Hippocampal formation (tissue), 2 donors: Measurements from ENCODE around the gene LIN37.
A peak's percentile ranks its signal among the peaks of the same experiment; 100 is the strongest.
"Not testable (repeated sequence)": the region's sequence is repeated elsewhere in the genome, so short reads cannot be mapped to it uniquely, and the experiment has no call there.

ENCODE experiments used
- DNase-seq, 2 donors: peaks; one replicate each; lab custom pipeline; 2025; lab: John Stamatoyannopoulos, UW

The LIN37 gene

DNA sequence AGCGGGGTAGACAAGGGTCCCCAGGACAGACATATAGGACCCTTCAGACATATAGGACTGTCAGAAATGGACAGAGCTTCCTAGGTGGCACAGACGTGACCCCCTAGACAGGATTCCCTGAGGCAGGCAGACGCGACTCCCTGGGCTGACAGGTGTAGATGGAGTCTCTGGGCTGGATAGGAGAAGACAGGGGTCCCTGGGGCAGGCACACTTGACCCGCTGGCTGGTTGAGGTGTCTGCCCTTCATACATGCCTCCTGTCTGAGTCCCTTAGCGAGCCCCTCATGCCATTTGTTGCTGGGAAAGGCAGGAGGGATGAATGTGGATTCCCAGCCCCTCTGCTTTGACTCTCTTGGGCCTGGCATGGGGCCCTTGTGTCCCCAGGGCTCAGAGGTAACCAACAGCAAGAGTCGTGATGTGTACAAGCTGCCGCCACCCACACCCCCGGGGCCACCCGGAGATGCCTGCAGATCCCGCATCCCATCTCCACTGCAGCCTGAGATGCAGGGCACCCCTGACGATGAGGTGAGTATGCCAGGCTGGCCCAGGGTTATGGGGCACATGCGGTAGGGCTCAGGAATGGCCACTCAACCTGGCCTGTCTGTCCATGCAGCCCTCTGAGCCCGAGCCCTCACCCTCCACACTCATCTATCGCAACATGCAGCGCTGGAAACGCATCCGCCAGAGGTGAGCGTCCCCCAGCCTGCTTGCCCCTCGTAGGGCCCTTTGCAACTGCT is 5.4 kb downstream of the LIN37 start:
- no peak for DNase-seq

- no peak for DNase-seq
Observed at GRCh38 chr19:35754370-35755130, 6.2 kb downstream of the LIN37 start.

DNA sequence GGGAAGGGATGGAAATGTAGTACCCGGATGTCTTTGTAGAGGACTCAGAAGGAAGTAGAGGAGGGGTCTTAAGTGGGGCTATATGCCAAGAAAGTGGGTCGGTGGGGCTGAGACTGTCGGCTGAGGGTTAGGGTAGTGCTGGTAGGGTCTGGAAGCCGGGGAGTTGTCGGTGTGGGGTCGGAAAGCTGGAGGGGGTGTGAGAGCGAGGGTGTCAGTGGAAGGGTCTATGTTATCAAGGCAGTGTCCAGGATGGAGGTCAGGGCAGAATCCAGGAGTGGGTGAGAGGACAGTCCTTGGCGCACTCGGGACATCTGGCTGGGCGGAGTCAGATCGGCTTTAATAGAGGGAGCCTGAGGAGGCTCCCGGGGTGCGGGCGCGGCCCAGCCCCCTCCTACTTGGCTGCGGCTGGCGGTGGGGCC is 6.8 kb downstream of the LIN37 start:
- DNase-seq, result no peak

- DNase-seq, result no peak
Observed at GRCh38 chr19:35755550-35756376, 7.4 kb downstream of the LIN37 start.

DNA sequence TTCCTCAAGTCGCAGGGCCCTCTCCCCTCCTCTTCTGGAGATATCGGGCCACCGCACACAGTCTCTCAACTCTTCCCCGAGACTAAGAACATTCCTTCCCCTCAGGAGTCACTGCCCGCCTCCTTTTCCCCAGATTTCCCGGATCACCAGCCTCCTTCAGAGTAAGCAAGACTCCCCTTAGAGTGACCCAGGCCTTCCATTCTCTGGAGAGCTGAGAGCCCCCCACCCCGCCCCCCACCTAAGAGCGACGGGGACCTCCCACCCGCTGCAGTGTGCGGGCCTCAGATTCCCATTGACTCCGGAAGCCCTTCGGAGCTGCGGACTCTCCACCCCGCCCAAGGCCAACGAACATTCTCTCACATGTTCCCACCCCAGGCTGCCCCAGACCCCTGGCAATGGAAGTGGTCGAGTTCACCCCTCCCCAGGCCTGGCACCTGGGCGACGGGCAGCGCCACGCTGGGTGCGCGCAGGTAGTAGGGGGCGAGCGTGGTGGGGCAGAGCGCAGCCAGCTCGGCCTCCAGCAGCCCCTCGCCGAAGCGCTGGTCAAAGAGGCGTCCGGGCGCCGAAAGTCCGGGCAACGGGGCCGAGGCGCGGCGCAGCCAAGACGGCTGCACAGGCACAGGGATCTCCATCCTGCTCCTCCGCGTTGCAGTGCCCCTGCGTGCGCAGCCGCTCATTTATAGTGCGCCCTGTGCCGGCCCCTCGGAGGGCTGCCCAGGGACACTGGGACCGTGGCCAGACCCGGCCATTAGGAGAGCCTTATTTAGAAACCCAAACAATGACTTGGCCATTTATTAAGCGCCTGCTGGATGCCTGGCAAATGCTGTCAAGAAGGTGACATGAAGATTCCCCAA is 8.2 kb downstream of the LIN37 start, which contains the start of gene HSPB6:
TSS of gene HSPB6 (minus strand) at position 653 of the 854 bp plus-strand sequence. CDS start at position 632, 21 bp downstream.
- peak in 1 of 2 donors; percentile 35 for DNase-seq

- peak in 1 of 2 donors; percentile 66 for DNase-seq
Observed at GRCh38 chr19:35757231-35757748, 8.9 kb downstream of the LIN37 start.

DNA sequence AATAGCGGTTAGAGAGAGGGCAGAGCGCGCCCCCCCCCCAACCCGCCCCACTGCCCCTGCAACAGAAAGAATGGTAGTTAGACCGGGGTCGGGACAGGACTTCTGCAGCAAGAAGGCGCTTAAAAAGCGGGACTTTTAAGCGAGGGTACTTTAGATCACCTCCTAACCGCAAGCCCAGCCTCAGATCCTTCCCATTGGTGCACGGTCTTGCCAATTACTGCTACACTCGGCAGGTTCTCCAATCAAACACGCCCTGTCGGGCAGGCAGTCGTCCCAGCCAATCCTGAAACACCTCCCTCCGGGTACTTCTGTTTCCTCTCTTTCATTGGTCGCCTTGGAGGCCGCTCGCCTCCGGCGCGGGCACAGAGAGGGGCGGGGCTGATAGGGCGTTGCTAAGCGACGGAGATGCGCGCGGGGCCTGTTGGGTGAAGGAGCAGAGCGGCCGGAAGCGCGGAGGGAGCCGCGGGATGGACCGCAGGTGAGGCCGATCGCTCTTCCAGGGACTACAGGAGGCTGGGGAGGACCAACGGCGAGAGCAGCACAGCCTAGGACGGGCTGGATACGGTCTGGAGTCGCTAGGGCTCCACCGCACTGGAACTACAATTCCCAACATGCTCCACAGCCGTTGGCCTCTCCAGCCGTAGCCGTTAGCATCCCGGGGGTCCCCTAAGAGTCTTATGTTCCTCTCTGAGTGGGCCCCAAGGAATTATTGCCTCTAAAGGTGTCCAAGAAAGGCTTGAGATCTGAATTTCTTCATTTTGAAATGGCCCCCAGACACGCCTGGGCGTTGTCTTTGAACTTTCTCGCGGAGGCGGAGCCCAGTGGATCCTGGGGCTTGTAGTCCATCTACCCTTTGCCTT is 9.6 kb downstream of the LIN37 start, which contains the start of gene PROSER3:
TSS of gene PROSER3 (plus strand) at position 428 of the 860 bp plus-strand sequence. CDS start at position 468, 40 bp downstream.
- peak; percentile 99 for DNase-seq

- DNase-seq, result no peak
Observed at GRCh38 chr19:35759697-35760096, 11.3 kb downstream of the LIN37 start.

DNA sequence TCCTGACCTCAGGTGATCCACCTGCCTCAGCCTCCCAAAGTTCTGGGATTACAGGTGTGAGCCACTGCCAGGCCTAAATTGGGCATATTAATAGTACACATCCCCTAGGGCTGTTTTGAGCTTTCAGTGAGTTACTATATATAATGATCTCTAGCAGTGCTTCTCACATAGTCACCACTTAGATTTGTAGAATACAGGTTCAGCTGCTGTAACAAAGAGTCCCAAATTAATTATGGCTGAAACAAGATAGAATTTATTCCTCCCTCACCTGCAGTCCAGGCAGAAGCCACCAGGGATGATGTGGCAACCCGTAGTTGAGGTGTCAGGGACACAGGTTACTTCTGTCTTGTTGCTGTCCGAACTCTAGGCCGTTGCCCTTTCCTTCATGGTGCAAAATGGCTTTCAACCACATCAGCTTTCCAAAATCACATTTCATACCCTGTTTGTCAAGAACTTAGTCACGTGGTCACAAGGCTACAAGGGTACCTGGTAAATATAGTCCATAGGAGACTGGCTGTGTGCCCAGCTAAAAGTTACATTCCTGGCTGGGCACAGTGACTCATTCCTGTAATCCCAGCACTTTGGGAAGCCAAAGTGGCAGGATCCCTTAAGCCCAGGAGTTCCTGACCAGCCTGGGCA is 12.5 kb downstream of the LIN37 start:
- DNase-seq, result no peak

- DNase-seq, result no peak
Observed at GRCh38 chr19:35764432-35765315, 16.3 kb downstream of the LIN37 start.

DNA sequence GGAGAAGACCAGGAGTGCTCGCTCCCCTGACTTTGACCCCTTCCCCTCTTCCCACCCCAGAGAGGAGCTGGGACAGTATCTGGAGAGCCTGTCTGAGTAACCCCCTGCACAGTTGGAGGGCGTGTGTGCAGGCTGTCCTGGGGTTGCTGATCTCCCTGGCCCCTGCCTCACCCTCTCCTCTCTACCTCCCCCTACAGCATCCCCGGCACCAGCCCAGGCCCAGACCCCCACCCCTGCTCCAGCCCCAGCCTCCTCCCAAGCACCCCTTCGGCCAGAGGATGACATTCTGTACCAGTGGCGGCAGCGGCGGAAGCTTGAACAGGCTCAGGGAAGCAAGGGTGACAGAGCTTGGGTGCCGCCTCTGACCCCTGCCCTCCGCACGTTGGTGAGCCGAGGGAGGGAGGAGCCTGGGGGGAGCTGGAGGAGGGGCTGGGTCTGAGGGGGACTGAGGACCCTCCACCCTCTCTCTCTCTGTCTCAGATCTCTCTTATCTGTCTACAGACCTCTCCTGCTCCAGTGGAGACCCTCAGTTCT is 18.3 kb downstream of the LIN37 start:
- DNase-seq, result no peak

GRCh38 chr19:35767288-35768081 is 19.1 kb downstream of the LIN37 start:
- DNase-seq, result no peak

- DNase-seq, result no peak
Observed at GRCh38 chr19:35768082-35768421, 19.7 kb downstream of the LIN37 start.

- DNase-seq, result not testable (repeated sequence)
Observed at GRCh38 chr19:35772362-35772761, 24.0 kb downstream of the LIN37 start.

GRCh38 chr19:35773020-35773806 is 24.8 kb downstream of the LIN37 start:
- no peak for DNase-seq

GRCh38 chr19:35774274-35775045 is 26.1 kb downstream of the LIN37 start:
- no peak for DNase-seq
